GM19035 (cell line): ENCODE results near the gene ASPM.
"Not testable (repeated sequence)": the region's sequence is repeated elsewhere in the genome, so short reads cannot be mapped to it uniquely, and the experiment has no call there.

ENCODE experiments used
- ATAC-seq: cut with Tn5 transposase; IDR thresholded peaks from one replicate; pipeline ENCODE4 v1.9.1; 2021; ENCODE audit not compliant: unreplicated experiment

ASPM gene

DNA sequence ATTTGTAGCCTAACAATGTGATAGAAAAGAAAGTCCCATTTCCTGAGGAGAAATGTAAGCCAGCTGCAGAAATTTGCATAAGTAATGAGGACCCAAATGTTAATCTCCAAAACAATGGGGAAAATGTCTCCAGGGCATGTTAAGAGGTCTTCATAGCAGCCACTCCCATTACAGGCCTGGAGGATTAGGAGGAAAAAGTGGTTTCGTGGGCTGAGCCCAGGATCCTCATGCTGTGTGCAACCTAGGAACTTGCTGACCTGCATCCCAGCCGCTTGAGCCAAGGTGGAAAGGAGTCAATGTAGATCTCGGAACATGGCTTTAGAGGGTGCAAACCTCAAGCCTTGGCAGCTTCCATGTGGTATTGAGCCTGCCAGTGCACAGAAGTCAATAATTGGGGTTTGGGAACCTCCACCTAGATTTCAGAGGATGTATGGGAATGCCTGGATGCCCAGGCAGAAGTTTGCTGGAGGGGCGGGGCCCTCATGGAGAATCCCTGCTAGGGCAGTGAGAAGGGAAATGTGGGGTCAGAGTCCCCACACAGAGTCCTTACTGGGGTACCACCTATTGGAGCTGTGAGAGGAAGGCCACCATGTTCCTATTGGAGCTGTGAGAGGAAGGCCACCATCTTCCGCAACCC lies 65.2 kb downstream of the ASPM start:
- ATAC-seq, result no peak

- ATAC-seq, result no peak
Measured at GRCh38 chr1:197080323-197080722, 66.1 kb downstream of the ASPM start.

DNA sequence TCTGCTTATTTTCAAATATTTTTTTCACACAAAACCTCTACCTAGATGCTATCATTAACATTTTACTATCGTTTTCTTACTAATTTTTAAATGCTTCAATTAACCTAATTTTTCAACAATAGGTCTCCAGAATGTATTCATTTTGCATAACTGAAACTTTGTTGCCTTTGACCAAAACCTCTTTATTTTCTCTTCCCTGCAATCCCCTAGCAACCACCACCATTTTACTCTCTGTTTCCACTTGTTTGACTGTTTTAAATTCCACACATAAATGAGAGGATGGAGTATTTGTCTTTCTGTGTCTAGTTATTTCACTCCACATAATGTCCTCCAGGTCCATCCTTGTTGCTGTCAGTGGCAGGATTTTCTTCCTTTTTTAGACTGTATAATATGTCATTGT lies 69.9 kb downstream of the ASPM start:
- no peak for ATAC-seq

DNA sequence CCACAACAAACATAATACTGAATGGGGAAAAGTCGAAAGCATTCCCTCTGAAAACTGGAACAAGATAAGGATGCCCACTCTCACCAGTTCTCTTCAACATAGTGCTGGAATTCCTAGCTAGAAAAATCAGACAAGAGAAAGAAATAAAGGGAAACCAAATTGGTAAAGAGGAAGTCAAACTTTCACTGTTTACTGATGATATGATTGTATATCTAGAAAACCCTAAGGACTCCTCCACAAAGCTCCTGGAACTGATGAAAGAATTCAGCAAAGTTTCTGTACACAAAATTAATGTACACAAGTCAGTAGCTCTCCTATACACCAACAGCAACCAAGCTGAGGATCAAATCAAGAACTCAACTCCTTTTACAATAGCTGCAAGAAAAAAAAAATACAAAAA lies 72.5 kb downstream of the ASPM start:
- ATAC-seq, result no peak

GRCh38 chr1:197067457-197067818 lies 79.0 kb downstream of the ASPM start:
- no peak for ATAC-seq

- ATAC-seq, result no peak
Measured at GRCh38 chr1:197066719-197067456, 79.6 kb downstream of the ASPM start, which contains the start of gene F13B. Gene F13B, minus strand, starts transcription at chr1:197067260. Its CDS starts 37 bp downstream, at chr1:197067223.

- ATAC-seq, result no peak
Measured at GRCh38 chr1:197066277-197066676, 80.2 kb downstream of the ASPM start.

GRCh38 chr1:197065559-197065958 lies 80.9 kb downstream of the ASPM start:
- no peak for ATAC-seq

GRCh38 chr1:197063212-197063611 lies 83.3 kb downstream of the ASPM start:
- ATAC-seq, result no peak

GRCh38 chr1:197062692-197063091 lies 83.8 kb downstream of the ASPM start:
- peak; percentile 68 for ATAC-seq

- ATAC-seq, result no peak
Measured at GRCh38 chr1:197049100-197049499, 97.4 kb downstream of the ASPM start.

DNA sequence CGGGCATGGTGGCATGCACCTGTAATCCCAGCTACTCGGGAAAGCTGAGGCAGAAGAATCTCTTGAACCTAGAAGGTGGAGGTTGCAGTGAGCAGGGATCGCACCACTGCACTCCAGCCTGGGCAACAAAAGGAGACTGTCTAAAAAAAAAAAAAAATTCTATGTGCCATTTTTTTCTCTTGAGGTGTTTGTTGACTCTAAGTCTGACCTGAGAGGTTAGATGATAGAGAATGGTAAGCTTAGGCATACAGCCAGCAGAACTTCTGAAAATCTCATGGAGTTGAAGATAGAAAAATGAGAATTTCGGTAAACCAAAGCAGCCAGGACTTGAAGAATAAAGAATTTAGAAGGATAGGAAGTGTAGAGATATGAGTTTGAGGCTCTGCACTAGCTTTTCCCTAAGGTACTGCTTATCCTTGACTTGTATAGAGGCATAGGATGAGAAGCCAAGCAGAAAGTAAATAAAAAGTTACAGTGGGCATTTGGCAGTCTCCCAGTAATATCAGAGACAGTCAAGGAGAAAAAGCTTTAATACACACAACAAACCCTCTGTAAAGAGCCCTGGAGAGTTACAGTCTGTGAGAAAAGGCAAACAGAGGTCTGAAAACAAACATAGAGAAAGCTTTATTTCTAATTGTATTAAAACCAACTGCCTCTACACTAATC lies 103.7 kb downstream of the ASPM start:
- ATAC-seq, result no peak

GRCh38 chr1:197041486-197042353 lies 104.7 kb downstream of the ASPM start:
- no peak for ATAC-seq

DNA sequence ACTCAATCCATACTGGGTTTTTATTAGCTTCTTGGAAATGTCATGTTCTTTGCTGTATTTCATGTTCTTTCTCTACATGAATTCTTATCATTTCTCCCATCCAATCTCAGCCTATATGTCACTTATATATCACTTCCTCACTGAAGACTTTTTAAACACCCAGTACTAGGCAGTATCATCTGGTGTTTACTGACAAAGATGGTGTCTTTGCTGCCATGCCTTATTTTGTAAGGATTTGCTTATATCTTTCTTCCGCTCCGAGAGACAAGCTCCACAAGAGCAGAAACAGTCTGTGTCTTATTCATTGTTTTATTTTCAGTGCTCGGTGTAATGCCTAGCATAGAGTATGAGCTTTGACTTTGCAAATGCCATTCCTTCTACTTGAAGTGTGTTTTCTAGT lies 109.6 kb downstream of the ASPM start:
- no peak for ATAC-seq

- ATAC-seq, result not testable (repeated sequence)
Measured at GRCh38 chr1:197034631-197035339, 111.7 kb downstream of the ASPM start.
